OCI-LY1 (cell line): ENCODE measurements around the gene CABYR.

Experiments used
- CTCF ChIP-seq: fragments of 200-600 bp; sonication (generic), shearing (Covaris generic); IDR thresholded peaks from 2 replicates; pipeline ENCODE4 v1.5.1; 2017; ENCODE audit warnings: mild to moderate bottlenecking, antibody characterized with exemption, low read length, moderate library complexity, mixed read lengths
- EZH2 ChIP-seq: fragments of 200-600 bp; sonication (generic), shearing (Covaris generic); IDR thresholded peaks from 2 replicates; pipeline ENCODE4 v1.8.0; 2017; ENCODE audit warnings: borderline replicate concordance, mixed run types, mild to moderate bottlenecking, antibody characterized with exemption, low read length, moderate library complexity, mixed read lengths

- TF ChIP-seq CTCF (no peak), EZH2 (no peak)
Observed at GRCh38 chr18:24173997-24174396, 35.1 kb downstream of the CABYR start.
